ENCODE data around the gene SNX24. TPM values are rescaled to one million over a fixed set of nuclear protein-coding genes. Genes with fewer than 3 reads are reported as not detected.
"Not testable (repeated sequence)": the region's sequence is repeated elsewhere in the genome, so short reads cannot be mapped to it uniquely, and the experiment has no call there.

Gene SNX24
- total RNA-seq = 31.8 TPM

GRCh38 chr5:122845229-122846050 lies at the start of gene SNX24:
Gene SNX24, plus strand, starts transcription at chr5:122845613. Its CDS starts 21 bp downstream, at chr5:122845634.
- ATAC-seq = peak; percentile 90

- no peak for ATAC-seq
Measured at GRCh38 chr5:122805481-122805880, 39.9 kb upstream of the SNX24 start.

GRCh38 chr5:122810405-122810804 lies 35.0 kb upstream of the SNX24 start:
- no peak for ATAC-seq

- ATAC-seq = no peak
Measured at GRCh38 chr5:122815218-122815767, 30.1 kb upstream of the SNX24 start.

GRCh38 chr5:122816756-122817155 lies 28.7 kb upstream of the SNX24 start:
- ATAC-seq = no peak

GRCh38 chr5:122831984-122832383 lies 13.4 kb upstream of the SNX24 start:
- no peak for ATAC-seq

- no peak for ATAC-seq
Measured at GRCh38 chr5:122835681-122836080, 9.7 kb upstream of the SNX24 start.

GRCh38 chr5:122836947-122837346 lies 8.5 kb upstream of the SNX24 start:
- no peak for ATAC-seq

- no peak for ATAC-seq
Measured at GRCh38 chr5:122839731-122840130, 5.7 kb upstream of the SNX24 start.

- no peak for ATAC-seq
Measured at GRCh38 chr5:122842016-122842580, 3.3 kb upstream of the SNX24 start.

- peak; percentile 55 for ATAC-seq
Measured at GRCh38 chr5:122844136-122844909, 1.1 kb upstream of the SNX24 start.

GRCh38 chr5:122844910-122845228 lies 544 bp upstream of the SNX24 start:
- peak; percentile 1 for ATAC-seq

- ATAC-seq = no peak
Measured at GRCh38 chr5:122846051-122846550, 688 bp downstream of the SNX24 start.

- no peak for ATAC-seq
Measured at GRCh38 chr5:122847687-122848081, 2.3 kb downstream of the SNX24 start.

GRCh38 chr5:122849771-122850170 lies 4.4 kb downstream of the SNX24 start:
- peak; percentile 88 for ATAC-seq

- not testable (repeated sequence) for ATAC-seq
Measured at GRCh38 chr5:122857538-122857937, 12.1 kb downstream of the SNX24 start.

- no peak for ATAC-seq
Measured at GRCh38 chr5:122858451-122858850, 13.0 kb downstream of the SNX24 start.

GRCh38 chr5:122863240-122863639 lies 17.8 kb downstream of the SNX24 start:
- ATAC-seq = no peak

- no peak for ATAC-seq
Measured at GRCh38 chr5:122863721-122864120, 18.3 kb downstream of the SNX24 start.

- no peak for ATAC-seq
Measured at GRCh38 chr5:122864400-122864799, 19.0 kb downstream of the SNX24 start.

- ATAC-seq = no peak
Measured at GRCh38 chr5:122864842-122865241, 19.4 kb downstream of the SNX24 start.

- no peak for ATAC-seq
Measured at GRCh38 chr5:122870219-122870856, 24.9 kb downstream of the SNX24 start.

- peak; percentile 80 for ATAC-seq
Measured at GRCh38 chr5:122871661-122872060, 26.2 kb downstream of the SNX24 start.

All from esophagus mucosa (tissue), 1 donor.